ENCODE results near the gene STRC. TPM values are rescaled to one million over a fixed set of nuclear protein-coding genes. Genes with fewer than 3 reads are reported as not detected.
"Not testable (repeated sequence)": the region's sequence is repeated elsewhere in the genome, so short reads cannot be mapped to it uniquely, and the experiment has no call there.

STRC gene
- total RNA-seq (2014; rRNA removed; shearing (Covaris generic)), result not detected in 2 replicates
- not detected in 2 replicates for polyA plus RNA-seq (2015; cell fraction: cytosol; rRNA removed)
- polyA plus RNA-seq (2015; cell fraction: nucleus; rRNA removed), result 0.05 TPM in 1 of 2 replicates, not detected in the other

- DNase-seq (ENCODE audit: low read depth), result not testable (repeated sequence)
Observed at GRCh38 chr15:43618700-43619099, at the start of gene STRC. TSS of gene STRC (minus strand) at chr15:43618800. CDS start at chr15:43618722, 78 bp downstream.

GRCh38 chr15:43666177-43666576 lies 47.6 kb upstream of the STRC start:
- DNase-seq (ENCODE audit: low read depth), result not testable (repeated sequence)

- not testable (repeated sequence) for DNase-seq (ENCODE audit: low read depth)
Observed at GRCh38 chr15:43663333-43663732, 44.7 kb upstream of the STRC start.

DNA sequence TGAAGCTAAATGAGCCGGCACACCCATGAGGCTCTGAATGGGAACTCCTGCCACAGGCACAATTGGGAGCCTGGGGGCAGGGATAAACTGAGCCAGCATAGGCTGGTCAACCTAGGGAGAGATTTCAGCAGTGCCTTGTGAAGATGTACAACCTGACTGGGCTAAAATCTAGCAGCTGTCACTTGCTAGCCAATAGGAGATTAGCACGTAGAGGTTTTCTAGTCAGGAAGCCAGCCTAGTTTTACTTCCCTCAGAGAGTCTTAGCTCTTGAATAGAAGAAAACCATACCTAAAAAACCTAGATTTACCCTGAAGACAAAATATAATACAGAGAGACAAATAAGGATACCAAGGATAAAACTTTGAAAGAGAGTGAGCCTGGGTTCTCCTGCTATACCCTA lies 43.7 kb upstream of the STRC start:
- DNase-seq (ENCODE audit: low read depth), result not testable (repeated sequence)

GRCh38 chr15:43659727-43660126 lies 41.1 kb upstream of the STRC start:
- DNase-seq (ENCODE audit: low read depth), result not testable (repeated sequence)

DNA sequence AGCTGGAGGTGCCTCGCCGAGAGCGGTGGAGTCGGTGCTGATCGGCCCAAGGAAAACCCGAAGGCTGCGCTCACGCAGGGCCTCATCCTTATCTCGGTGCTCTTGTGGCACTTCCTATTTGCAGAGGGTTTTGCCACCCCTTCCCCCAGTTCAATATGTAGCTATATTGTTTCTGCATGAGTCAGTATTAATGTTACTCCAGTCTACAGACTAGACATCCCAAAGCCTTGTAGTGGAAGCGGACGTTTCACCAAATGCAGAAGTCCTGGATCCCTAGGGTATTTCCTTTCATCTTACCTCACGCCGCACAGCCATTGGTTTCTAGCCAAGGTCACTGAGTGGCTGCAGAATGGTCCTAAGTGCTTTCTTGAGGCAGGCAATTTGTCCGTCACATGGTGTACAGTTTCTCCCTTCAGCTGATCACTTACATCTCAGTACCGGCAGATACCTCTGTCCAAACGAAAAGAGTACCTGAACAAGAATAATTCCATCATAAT lies 30.9 kb upstream of the STRC start:
- not testable (repeated sequence) for DNase-seq (ENCODE audit: low read depth)

DNA sequence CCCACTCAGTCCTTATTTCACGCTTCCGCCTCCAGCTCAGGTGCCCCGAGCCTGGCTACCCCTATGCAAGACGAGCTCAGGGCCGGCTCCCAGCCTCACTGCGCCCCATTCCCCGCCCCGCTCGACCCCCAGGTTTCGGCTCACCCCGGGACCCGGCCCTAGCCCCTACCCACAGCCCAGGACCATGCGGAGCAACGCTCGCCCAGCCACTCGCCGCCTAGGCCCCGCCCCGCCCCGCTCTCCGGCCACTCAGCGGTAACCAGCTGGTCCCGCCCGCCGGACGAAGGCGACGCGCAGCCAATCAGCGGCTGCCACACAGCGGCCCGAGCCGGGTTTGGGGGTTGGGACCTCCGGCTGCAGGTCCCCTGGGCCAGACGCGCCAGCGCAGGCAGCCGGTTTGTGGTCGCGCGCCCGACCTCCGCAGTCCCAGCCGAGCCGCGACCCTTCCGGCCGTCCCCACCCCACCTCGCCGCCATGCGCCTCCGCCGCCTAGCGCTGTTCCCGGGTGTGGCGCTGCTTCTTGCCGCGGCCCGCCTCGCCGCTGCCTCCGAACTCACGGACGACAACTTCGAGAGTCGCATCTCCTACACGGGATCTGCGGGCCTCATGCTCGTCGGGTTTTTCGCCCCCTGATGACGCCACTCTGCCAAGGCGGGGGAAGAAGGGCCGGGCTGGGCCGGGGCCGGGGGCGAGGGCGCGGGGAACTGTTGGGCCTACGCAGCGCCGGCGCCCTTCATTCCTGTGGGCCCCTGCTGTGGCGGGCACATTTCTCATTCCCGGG lies 30.2 kb upstream of the STRC start, which contains the start of gene CATSPER2:
TSS of gene CATSPER2 (minus strand) at position 196 of the 781 bp plus-strand sequence. CDS start 783 bp downstream, outside the sequence.
- no peak for DNase-seq (ENCODE audit: low read depth)

- DNase-seq (ENCODE audit: low read depth), result not testable (repeated sequence)
Observed at GRCh38 chr15:43638464-43639204, 20.0 kb upstream of the STRC start.

DNA sequence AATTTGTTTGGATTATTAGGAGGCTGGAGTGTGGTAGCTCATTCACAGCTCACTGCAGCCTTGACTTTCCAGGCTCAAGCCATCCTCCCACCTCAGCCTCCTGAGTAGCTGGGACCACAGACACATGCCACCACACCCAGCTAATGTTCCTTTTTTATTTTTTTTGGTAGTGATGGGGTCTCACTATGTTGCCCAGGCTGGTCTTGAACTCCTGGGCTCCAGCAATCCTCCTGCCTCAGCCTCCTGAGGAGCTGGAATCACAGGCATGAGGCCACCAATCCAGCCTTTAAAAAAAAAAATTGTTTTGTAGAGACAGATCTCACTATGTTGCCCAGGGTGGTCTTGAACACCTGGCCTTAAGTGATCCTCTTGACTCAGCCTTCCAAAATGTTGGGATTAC lies 8.3 kb upstream of the STRC start:
- not testable (repeated sequence) for DNase-seq (ENCODE audit: low read depth)

DNA sequence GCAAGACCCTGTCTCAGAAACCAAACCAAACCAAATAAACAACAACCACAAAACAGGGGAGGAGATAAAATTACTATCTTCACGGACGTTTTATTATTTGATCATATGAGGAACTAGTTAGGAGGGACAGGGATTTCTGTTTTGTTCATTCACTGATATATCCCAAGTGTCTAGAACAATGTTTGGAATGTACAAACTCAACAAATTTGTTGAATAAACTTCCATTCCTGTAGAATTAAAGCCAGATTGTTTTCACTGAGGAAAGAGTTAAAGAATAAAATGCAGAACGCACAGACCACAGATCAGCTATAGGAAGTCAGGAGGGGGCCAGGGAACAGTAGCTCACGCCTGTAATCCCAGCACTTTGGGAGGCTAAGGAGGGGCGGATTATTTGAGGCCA lies 6.5 kb upstream of the STRC start:
- DNase-seq (ENCODE audit: low read depth), result no peak

GRCh38 chr15:43622068-43622799 lies 3.6 kb upstream of the STRC start:
- not testable (repeated sequence) for DNase-seq (ENCODE audit: low read depth)

DNA sequence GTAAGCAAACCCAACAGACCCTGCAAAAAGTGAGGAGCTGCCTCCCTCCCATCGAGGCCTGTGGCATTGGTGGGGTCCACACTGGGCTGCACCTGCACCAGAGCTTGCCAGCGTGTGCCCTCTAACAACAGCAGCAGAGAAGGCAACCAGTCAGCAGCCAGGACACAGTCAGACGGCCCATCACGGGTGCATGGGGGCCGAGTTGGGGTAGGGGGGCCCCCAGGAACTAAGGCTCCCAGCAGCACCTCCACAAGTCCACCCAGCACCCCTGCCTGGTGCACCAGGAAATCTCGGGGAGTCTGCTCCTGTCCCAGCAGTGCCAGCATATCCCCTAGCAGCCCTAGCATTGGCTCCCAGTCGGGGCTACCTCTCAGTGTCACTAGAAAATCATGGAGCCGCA lies 850 bp downstream of the STRC start:
- DNase-seq (ENCODE audit: low read depth), result not testable (repeated sequence)

DNA sequence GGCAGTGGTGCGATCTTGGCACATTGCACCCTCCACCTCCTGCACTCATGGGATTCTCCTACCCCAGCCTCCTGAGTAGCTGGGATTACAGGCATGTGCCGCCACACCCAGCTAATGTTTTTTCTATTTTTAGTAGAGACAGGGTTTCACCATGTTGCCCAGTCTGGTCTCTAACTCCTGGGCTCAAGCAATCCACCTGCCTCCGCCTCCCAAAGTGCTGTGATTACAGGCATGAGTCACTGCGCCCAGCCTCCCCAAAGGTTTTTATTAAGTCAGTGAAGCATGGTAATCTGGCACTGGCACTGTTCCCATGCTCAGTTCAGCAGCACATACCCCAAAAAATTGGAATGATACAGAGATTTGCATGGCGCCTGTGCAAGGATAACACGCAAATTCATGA lies 16.4 kb downstream of the STRC start:
- DNase-seq (ENCODE audit: low read depth), result peak; percentile 26

GRCh38 chr15:43600200-43600599 lies 18.4 kb downstream of the STRC start:
- DNase-seq (ENCODE audit: low read depth), result not testable (repeated sequence)

- DNase-seq (ENCODE audit: low read depth), result not testable (repeated sequence)
Observed at GRCh38 chr15:43599131-43599530, 19.5 kb downstream of the STRC start.

GRCh38 chr15:43593328-43594190 lies 25.0 kb downstream of the STRC start, which contains the start of gene CKMT1B:
TSS of gene CKMT1B (plus strand) at chr15:43594027. CDS start at chr15:43594219, 192 bp downstream.
- DNase-seq (ENCODE audit: low read depth), result not testable (repeated sequence)

GRCh38 chr15:43592841-43593240 lies 25.8 kb downstream of the STRC start:
- not testable (repeated sequence) for DNase-seq (ENCODE audit: low read depth)

DNA sequence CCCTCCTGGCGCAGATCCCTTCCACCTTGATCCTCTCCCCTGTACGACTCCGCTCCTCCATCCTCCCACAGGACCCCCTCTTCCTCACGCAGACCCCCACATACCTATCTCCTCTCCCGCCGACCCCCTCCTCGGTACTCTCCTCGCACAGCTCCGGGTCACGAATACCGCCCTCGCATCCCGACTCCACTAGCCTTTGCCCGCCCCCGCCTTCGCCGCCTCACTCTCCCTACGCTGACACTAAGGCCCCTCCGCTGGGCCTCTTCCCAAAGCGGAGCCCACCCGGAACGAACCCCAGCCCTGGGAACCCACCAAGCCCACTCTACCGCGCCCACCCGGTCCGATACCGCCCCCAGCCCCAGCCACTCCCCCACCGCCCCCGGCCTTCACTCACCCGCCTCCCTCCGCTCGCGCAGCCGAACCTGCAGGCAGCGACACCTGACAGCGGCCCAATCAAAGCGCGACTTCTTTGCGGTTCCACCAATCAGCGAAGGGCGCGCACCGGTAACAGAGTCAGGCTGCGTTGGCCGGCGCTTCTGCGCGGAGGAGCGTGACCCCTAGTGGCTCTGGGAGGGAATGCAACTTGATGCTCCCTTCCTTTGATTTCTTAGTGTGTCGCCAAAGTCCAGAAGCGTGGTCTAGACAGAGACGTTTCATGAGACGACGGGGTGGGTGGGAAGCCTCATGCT lies 28.7 kb downstream of the STRC start, which contains the start of gene PPIP5K1:
TSS of gene PPIP5K1 (minus strand) at position 431 of the 689 bp plus-strand sequence. CDS start 5,704 bp downstream, outside the sequence.
- DNase-seq (ENCODE audit: low read depth), result not testable (repeated sequence)

GRCh38 chr15:43574607-43575006 lies 44.0 kb downstream of the STRC start:
- DNase-seq (ENCODE audit: low read depth), result not testable (repeated sequence)

Measured in HT1080 (cell line).